ENCODE measurements around the gene USP31.

USP31 gene

GRCh38 chr16:23134274-23134673 lies 15.0 kb downstream of the USP31 start:
- no peak for DNase-seq
- intact Hi-C loops (cut with DNase I), result no loop called here

DNA sequence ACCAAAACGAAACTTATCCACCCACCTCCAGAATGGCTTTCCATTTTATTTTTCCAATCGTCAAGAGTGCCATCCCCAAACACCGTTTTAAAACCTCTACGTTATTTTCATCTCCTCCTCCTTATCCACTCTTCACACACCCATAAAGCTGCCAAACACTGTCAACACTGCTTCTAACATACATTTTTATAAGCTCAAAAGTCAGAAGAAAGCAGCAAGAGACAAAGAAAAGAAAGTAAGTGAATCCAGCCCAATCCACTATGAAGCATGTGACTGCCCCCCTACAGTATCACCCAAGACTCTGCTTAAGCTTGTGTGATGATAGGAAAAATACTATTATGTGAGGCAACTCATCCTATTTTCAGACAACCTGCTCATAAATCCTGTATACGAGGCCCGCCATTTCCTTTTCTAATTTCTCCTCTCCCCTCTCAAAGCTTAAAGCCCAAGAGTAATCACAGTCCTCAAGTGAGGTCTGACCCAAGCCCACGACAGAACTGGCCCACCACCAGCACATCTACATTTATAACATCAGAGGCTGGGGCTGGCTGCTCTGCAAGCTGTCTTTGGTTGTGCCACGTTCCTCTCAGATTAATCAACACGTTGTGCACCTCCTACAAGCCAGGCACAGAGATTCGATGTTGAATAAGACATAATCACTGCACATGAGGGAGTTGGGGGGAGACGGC lies 16.3 kb downstream of the USP31 start:
- DNase-seq, result peak in 1 of 10 donors; percentile 85
- intact Hi-C loops (cut with DNase I), result no loop called here

DNA sequence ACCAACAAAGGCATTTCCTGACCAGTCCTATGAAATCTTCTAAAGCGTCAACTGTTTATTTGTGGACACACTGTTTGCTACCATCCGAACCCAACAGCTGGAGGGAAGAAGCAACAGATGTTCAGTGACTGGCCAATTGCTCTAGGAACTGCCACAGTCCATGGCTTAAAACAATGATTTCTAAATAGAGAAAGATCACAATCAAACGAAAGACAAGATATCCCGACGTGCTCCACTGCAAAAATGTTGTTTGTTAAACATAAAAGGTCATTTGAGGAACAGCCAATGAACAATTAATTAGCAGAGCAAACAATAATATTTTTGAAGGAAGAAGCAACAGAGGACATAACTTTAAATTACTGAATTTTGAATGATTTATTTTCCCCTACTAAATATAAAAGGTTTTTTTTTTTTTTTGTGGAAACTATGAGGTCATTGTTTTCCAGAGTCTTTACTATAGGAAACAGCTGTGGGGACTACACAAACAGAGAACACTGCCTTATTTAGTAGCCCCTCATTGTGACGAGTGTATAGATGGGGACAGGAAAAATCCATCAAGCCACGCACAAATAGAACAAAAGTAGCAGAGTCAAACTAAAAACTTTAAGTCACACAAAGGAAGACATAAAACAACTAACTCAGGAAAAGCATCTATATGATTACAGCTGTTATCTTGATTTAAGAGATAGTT lies 17.2 kb downstream of the USP31 start:
- intact Hi-C loops (cut with DNase I), result no loop called here
- peak in 1 of 10 donors; percentile 29 for DNase-seq

- intact Hi-C loops (cut with DNase I), result no loop called here
- DNase-seq, result no peak
Observed at GRCh38 chr16:23131436-23131835, 17.8 kb downstream of the USP31 start.

DNA sequence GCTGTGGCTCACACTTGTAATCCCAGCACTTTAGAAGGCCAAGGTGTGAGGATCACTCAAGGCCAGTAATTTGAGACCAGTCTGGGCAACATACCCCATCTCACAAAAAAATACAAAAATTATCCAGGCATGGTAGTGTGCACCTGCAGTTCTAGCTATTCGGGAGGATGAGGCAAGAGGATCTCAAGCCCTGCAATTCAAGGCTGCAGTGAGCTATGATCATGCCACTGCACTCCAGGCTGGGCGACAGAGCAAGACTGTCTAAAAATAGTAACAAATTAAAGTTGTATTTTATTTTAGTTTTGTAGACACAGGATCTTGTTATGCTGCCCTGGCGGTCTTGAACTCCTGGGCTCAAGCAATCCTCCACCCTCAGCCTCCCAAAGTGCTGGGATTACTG lies 18.2 kb downstream of the USP31 start:
- no peak for DNase-seq
- intact Hi-C loops (cut with DNase I), result no loop called here

- intact Hi-C loops (cut with DNase I), result no loop called here
- no peak for DNase-seq
Observed at GRCh38 chr16:23129686-23130085, 19.6 kb downstream of the USP31 start.

- intact Hi-C loops (cut with DNase I), result no loop called here
- no peak for DNase-seq
Observed at GRCh38 chr16:23128056-23128455, 21.2 kb downstream of the USP31 start.

- DNase-seq, result no peak
- intact Hi-C loops (cut with DNase I), result no loop called here
Observed at GRCh38 chr16:23125277-23125676, 24.0 kb downstream of the USP31 start.

- intact Hi-C loops (cut with DNase I), result no loop called here
- DNase-seq, result no peak
Observed at GRCh38 chr16:23124315-23124714, 24.9 kb downstream of the USP31 start.

DNA sequence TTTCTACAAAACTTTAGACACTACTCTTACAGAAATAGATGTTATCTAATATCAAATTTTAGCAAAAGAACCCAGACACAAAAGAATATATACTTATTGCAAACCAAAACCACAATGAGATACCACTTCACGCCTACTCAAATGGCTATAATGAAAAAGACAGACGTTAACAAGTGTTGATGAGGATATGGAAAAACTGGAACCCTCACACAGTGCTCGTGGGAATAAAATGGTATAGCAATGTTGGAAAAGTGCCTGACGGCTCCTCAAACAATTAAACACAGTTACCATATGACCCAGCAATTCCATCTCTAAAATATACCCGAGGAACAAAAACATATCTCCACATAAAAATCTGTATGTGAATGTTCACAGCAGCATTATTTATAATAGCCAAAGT lies 27.1 kb downstream of the USP31 start:
- DNase-seq, result no peak
- intact Hi-C loops (cut with DNase I), result no loop called here

DNA sequence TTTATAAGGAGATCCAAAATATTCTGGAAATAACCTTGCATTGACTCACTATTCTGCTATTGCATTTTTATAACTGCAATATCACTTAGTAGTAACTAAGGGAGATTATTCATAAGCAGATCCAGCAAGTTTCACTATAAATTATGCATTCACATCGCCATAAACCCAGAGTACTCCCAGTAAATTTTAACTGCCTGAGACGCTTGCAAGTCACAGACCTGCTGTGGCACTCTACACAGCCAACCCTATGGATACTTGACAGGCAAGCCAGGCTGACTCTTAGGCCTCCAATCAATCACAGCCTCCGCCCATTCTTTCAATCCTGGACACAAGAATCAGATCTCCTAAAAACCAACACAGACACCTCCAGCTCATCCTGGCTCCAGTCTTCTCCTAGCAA lies 28.2 kb downstream of the USP31 start:
- peak in 1 of 10 donors; percentile 31 for DNase-seq
- intact Hi-C loops (cut with DNase I), result no loop called here

DNA sequence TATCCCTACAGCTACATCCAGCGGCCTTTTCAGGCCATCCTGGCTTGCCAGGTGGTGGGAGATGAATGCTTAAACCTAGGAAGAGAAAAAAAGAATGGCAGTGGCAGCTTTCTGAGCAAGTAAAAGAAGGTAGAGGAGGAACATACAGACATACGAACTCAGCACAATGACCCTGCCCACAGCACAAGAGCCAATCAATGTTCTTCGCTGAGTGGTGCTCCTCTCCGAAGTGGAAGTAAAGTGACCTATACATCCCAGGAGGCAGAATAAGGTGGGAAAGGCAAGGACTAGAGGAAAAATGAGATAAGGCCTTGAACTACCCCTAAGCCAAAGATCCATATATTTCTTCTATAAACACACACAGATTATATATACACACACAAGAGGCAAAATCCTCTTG lies 28.7 kb downstream of the USP31 start:
- DNase-seq, result no peak
- intact Hi-C loops (cut with DNase I), result no loop called here

DNA sequence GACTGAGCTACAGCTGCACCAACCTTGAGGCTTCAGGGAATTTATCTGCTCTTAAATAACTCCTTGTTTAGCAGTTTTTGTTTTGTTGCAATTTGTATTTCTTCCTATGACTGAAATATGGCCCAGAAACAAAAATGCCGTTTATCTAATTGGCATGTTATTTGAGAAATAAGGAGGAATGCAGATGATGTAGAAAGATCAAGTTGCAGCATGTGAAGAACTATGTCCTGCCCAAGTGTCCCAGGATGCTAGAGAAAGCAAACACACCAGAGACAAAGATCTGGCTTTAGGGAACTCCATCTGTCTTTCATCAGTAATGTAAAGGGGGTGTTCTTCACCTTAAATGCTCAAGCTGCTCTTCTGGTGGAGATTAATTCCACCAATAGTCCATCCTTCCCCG lies 29.7 kb downstream of the USP31 start:
- no peak for DNase-seq
- intact Hi-C loops (cut with DNase I), result no loop called here

- intact Hi-C loops (cut with DNase I), result no loop called here
- DNase-seq, result no peak
Observed at GRCh38 chr16:23114131-23114904, 34.9 kb downstream of the USP31 start.

- intact Hi-C loops (cut with DNase I), result no loop called here
- no peak for DNase-seq
Observed at GRCh38 chr16:23113185-23113584, 36.1 kb downstream of the USP31 start.

DNA sequence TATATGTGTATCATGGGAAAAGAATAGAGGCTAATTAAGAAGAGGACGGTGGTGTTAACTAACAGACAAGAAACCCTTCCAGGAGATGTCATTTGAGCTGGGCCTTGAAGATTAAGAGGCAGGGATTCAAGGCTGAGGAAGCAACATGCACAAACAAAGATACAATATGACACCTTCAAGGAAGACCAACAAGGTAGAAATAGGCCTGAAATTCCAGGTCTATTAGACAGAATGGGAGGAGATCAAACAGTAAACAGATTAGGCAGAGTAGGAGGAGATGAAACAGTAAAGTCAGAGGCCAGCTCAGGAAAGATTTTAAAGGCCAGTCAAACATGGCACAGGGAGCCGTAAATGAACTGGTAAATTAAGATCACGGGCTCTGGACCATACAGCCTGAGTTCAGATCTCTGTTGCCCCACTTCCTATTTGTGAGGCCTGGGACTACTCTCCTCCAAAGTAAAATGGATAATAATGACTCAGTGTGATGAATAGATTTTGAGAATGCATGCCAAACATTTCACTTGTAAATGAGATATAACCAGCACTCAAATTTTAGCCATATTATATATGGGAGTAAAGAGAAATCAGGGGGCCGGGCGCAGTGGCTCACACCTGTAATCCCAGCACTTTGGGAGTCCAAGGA lies 38.9 kb downstream of the USP31 start:
- no peak for DNase-seq
- intact Hi-C loops (cut with DNase I), result no loop called here

GRCh38 chr16:23107936-23108335 lies 41.3 kb downstream of the USP31 start:
- intact Hi-C loops (cut with DNase I), result no loop called here
- DNase-seq, result no peak

DNA sequence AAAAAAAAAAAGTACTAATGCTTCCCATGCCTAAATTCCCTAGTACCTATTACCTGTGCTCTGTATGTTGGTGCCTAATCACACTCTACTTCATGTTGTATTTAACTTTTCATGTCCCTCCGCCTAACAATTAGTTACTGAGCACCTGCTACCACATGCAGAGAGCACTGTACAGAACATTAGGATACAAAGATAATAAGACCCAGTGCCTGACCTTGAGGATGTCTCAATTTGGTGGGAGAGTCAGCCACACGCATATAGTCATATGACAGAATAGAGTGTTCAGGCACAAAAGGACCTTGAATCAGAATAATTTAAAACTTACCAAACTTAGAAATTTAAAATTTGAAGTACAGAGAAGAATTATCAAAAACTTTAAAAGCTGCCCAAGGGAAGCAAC lies 42.1 kb downstream of the USP31 start:
- no peak for DNase-seq
- intact Hi-C loops (cut with DNase I), result no loop called here

GRCh38 chr16:23105309-23105708 lies 43.9 kb downstream of the USP31 start:
- intact Hi-C loops (cut with DNase I), result no loop called here
- DNase-seq, result no peak

DNA sequence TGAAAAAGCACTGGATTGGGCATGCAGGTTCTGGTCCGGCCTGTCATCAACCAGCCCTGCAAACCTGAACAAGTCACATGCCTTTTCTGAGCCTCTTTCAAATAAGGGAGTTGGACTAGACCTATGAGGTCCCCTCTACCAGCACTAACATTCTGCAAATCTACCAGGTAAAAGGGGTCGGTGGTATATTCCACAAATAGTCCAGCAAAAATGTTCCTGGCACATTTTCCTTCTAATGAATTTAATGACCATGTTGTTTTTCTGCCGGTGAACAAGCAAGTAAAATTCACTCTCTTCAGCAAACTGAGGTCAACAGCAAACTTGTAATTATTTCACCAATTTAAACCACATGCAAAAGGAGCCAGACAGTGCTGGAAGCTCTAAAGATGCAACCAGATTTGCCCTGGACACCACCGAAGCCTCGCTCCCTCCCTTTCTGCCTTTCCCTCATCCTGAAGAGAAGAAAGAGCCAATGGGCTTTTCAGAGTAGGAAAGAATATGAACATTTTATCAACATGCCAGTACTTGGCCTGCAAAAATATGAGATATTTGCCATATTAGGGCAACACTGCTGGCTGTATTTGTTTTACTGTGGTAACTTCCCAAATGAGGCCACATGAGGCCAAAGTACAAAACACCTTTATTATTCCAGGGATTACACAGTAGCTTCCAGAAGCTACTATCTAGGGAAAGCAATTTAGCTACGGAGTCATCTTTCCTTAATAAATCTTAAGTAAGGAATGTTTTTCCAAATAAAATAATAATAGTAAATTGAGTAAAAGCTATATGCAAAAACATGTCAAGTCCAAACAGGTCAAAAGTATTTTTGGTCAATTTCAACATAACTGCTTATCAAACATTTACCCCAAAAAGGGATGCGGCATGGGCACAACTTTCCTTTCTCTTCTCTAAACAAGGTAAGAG lies 45.0 kb downstream of the USP31 start:
- intact Hi-C loops (cut with DNase I), result no loop called here
- no peak for DNase-seq

All from posterior cingulate gyrus (tissue), 11 donors.